Measurements from ENCODE around the gene MS4A6E.

The MS4A6E gene

GRCh38 chr11:60371854-60372253 lies 44.8 kb downstream of the MS4A6E start:
- no peak for DNase-seq (ENCODE audit: extremely low read depth in 1 of 2, low read depth in 1 of 2)

DNA sequence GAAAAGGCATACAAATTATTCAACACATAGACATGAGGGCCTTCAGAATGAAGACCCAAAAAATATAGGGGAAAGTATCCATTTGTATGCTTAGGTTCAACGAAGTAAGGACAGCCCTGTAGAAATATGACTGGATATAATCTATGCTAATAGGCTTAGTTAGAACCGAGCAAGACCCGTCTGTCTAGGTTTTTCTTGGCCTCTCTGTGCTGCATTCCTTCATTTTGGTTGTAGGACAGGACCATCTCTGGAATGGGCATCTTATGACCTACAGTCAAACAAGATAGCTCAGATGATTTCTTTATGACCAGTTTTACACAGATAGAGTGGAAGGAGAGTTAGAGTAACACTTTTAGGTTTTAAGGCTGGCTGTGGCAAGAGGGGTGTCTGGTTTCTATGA lies 45.7 kb downstream of the MS4A6E start:
- no peak for DNase-seq (ENCODE audit: extremely low read depth in 1 of 2, low read depth in 1 of 2)

DNA sequence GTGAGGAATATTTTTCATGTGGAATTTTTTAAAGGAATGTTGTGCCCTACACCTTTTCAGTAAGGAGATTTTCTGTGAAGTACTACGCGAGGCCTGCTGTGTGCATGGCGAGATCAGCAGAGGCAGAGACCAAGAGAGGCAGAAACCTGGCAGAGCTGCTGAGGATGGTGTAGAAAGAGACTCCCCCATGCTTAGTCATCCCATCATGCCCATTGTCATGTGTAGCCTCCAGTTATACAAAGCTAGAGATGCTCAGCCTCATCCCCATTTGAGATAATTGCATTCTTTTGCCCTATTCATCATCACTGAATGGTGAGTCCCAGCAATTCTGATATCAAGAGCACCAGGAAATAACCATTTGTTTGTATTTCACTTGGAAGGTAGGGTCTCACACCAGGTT lies 48.3 kb downstream of the MS4A6E start:
- DNase-seq (ENCODE audit: extremely low read depth in 1 of 2, low read depth in 1 of 2), result no peak

DNA sequence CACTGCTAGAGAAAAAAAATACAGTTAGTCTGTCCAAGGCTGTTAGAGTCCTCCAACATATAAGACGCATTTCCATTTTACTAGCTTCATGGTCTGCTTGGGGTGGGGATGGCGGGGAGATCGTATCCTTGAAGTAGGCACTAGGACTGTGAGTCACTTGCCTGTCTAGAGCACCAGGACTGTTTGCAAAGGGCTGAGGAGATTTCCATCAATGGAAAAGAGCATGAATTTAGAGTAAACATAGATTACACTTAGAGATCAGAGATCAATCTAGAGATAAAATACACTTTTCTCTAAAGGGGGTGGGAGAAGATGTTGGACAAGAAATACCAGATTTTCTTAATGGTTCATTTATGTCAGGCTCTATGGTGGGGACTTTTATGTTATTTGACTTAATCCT lies 49.5 kb downstream of the MS4A6E start:
- no peak for DNase-seq (ENCODE audit: extremely low read depth in 1 of 2, low read depth in 1 of 2)

- DNase-seq (ENCODE audit: extremely low read depth in 1 of 2, low read depth in 1 of 2), result no peak
Measured at GRCh38 chr11:60377401-60378136, 50.5 kb downstream of the MS4A6E start.

DNA sequence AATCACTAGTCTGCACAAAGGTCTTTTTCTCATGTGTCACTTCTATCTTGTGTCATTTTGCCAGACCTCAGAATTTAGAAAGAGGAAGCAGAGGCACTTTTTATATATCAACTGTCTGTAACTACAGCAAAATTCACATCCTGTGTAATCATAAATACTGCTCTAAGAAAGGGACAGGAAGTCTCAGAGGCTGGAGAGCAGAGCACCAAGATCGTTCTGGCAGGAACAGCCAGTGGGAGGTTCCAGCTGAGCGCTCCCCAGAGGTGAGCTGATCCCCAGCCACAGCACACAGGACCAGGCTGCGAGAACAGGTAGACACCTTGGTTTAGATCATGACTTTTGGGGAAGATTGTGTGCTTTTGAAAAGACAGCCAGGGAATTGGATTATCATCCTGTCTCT lies 51.3 kb downstream of the MS4A6E start, which contains the start of gene MS4A7:
MS4A7 (plus strand) TSS at position 179 of the 400 bp plus-strand sequence. CDS start 4,610 bp downstream, outside the sequence.
- no peak for DNase-seq (ENCODE audit: extremely low read depth in 1 of 2, low read depth in 1 of 2)

DNA sequence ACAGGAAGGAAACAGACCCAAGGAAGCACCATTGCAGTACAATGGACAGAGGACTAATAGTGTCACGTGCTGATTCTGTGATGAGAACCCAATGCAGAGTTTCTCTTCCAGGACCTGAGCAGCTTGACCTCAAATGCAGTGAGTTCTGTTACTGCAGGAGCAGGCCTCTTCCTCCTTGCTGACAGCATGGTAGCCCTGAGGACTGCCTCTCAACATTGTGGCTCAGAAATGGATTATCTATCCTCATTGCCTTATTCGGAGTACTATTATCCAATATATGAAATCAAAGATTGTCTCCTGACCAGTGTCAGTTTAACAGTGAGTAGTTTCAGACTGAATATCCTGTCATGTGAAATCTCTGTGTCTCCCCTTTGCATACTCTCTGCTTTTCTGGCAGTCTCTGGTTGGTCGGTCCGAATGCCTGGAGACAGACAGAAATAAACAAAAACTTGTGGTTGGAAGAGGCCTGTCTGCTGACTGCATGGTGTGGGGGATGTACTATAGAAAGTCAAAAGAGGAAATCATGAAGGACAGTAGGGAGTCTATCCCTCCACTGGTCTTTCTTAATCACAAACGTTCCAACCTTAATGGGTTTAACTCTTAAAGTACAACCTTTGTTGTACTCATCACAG lies 62.3 kb downstream of the MS4A6E start:
- DNase-seq (ENCODE audit: extremely low read depth in 1 of 2, low read depth in 1 of 2), result no peak

DNA sequence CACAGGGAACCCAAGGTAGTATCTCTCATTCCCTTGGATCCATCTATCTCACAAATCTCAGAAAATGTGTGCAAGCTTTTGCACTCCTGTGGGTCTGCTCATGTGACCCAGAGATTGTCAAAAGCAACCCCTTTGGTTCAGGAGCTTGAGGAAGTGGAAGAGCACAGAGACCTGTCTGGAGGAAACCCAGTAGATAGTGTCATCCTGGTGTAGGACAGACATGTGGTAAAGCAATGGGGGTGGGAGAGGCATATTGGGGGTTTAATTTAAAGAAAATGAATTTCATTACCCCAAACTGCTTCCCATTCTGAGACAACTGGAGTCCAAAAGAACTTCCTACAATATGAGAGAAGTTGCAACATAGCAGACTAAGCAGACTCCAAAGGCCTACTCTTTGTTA lies 63.4 kb downstream of the MS4A6E start:
- no peak for DNase-seq (ENCODE audit: extremely low read depth in 1 of 2, low read depth in 1 of 2)

All from activated CD8-positive, alpha-beta memory T cell treated with anti-CD3 and anti-CD28 coated beads for 1 hour (primary cell).